Activated T-helper 1 cell treated with anti-CD3 and anti-CD28 coated beads, Interleukin-12 subunit alpha, Interleukin-12 subunit beta, Interleukin-2, Interleukin-4 antibody, amounts not matched to agents 30 ng/mL and 10 ng/mL and 1 ng/mL, durations not matched to agents 14 hours and 24 hours and 36 hours (primary cell): ENCODE data around the gene SLC9A9. TPM values are rescaled to one million over a fixed set of nuclear protein-coding genes. Genes with fewer than 3 reads are reported as not detected.
"Not testable (repeated sequence)": the region's sequence is repeated elsewhere in the genome, so short reads cannot be mapped to it uniquely, and the experiment has no call there.

Source experiments
- DNase-seq: peaks from one replicate; pipeline ENCODE4 v3.0.0; 2021; ENCODE audit warnings: low spot score
- H3K27ac Mint-ChIP-seq: one replicate; pipeline ENCODE4 v1.8.0; 2021; ENCODE audit warnings: mild to moderate bottlenecking, mixed read lengths
- H3K27me3 Mint-ChIP-seq: one replicate; pipeline ENCODE4 v1.8.0; 2022; ENCODE audit warnings: mild to moderate bottlenecking, moderate library complexity, mixed read lengths; ENCODE audit not compliant: insufficient read depth
- H3K36me3 Mint-ChIP-seq: one replicate; pipeline ENCODE4 v1.8.0; 2021; ENCODE audit warnings: low read depth, mixed read lengths
- H3K4me1 Mint-ChIP-seq: one replicate; pipeline ENCODE4 v1.8.0; 2021; ENCODE audit warnings: low read depth, mixed read lengths
- H3K4me3 Mint-ChIP-seq: one replicate; pipeline ENCODE4 v1.8.0; 2021; ENCODE audit warnings: mild to moderate bottlenecking, moderate library complexity, mixed read lengths
- H3K9me3 Mint-ChIP-seq: one replicate; pipeline ENCODE4 v1.8.0; 2021; ENCODE audit warnings: mixed read lengths
- intact Hi-C: fragments of 100-400 bp; cut with micrococcal nuclease; formaldehyde crosslinking; loops from one replicate; pipeline ENCODE4 v1.15.1; 2024
- total RNA-seq: library from RNA; stranded (reverse); gene quantifications from 2 replicates; pipeline ENCODE4 v1.2.3, GENCODE V29; 2022

The SLC9A9 gene
- total RNA-seq, 1 donor from 2014 or later: 0.88 TPM

- no peak overlapping the region for H3K27ac Mint-ChIP-seq
- no peaks in the 10 kb centered on the region for H3K9me3 Mint-ChIP-seq
- H3K4me3 Mint-ChIP-seq: no peak overlapping the region
- no peaks in the 10 kb centered on the region for H3K27me3 Mint-ChIP-seq
- no peaks in the 10 kb centered on the region for H3K36me3 Mint-ChIP-seq
- intact Hi-C loops: no loop called here
- H3K4me1 Mint-ChIP-seq: no peaks in the 10 kb centered on the region
- DNase-seq: no peak
Observed at GRCh38 chr3:143727391-143727790, 120.9 kb downstream of the SLC9A9 start.

GRCh38 chr3:143726727-143727126 is 121.5 kb downstream of the SLC9A9 start:
- Mint-ChIP-seq H3K4me3 (no peak overlapping the region), H3K36me3 (no peaks in the 10 kb centered on the region), H3K4me1 (no peaks in the 10 kb centered on the region), H3K27me3 (no peaks in the 10 kb centered on the region), H3K27ac (no peak overlapping the region), H3K9me3 (no peaks in the 10 kb centered on the region)
- intact Hi-C loops: no loop called here
- DNase-seq: no peak

- H3K4me1 Mint-ChIP-seq: no peaks in the 10 kb centered on the region
- H3K27ac Mint-ChIP-seq: no peak overlapping the region
- H3K4me3 Mint-ChIP-seq: no peak overlapping the region
- no peaks in the 10 kb centered on the region for H3K27me3 Mint-ChIP-seq
- H3K36me3 Mint-ChIP-seq: no peaks in the 10 kb centered on the region
- no peak for DNase-seq
- intact Hi-C loops: no loop called here
- no peaks in the 10 kb centered on the region for H3K9me3 Mint-ChIP-seq
Observed at GRCh38 chr3:143720381-143720780, 127.9 kb downstream of the SLC9A9 start.

- Mint-ChIP-seq H3K36me3 (no peaks in the 10 kb centered on the region), H3K4me1 (no peaks in the 10 kb centered on the region), H3K27ac (no peak overlapping the region), H3K9me3 (no peaks in the 10 kb centered on the region), H3K4me3 (no peak overlapping the region), H3K27me3 (peaks cover 2% of the 10 kb centered on the region)
- DNase-seq: no peak
- intact Hi-C loops: no loop called here
Observed at GRCh38 chr3:143718463-143718862, 129.8 kb downstream of the SLC9A9 start.

GRCh38 chr3:143716731-143717130 is 131.5 kb downstream of the SLC9A9 start:
- no peak overlapping the region for H3K4me3 Mint-ChIP-seq
- H3K27me3 Mint-ChIP-seq: peaks cover 2% of the 10 kb centered on the region

GRCh38 chr3:143712522-143712921 is 135.7 kb downstream of the SLC9A9 start:
- no peaks in the 10 kb centered on the region for H3K4me1 Mint-ChIP-seq
- no peak overlapping the region for H3K4me3 Mint-ChIP-seq
- H3K27ac Mint-ChIP-seq: no peak overlapping the region
- peaks cover 2% of the 10 kb centered on the region for H3K27me3 Mint-ChIP-seq
- intact Hi-C loops: no loop called here
- no peaks in the 10 kb centered on the region for H3K9me3 Mint-ChIP-seq
- DNase-seq: no peak
- no peaks in the 10 kb centered on the region for H3K36me3 Mint-ChIP-seq

More at GRCh38 chr3:143716731-143717130, 131.5 kb downstream of the SLC9A9 start:
- Mint-ChIP-seq H3K27ac (no peak overlapping the region), H3K4me1 (no peaks in the 10 kb centered on the region), H3K36me3 (no peaks in the 10 kb centered on the region), H3K9me3 (no peaks in the 10 kb centered on the region)
- intact Hi-C loops: no loop called here
- no peak for DNase-seq

GRCh38 chr3:143707848-143708247 is 140.4 kb downstream of the SLC9A9 start:
- no peak for DNase-seq
- H3K27ac Mint-ChIP-seq: no peak overlapping the region
- no peaks in the 10 kb centered on the region for H3K27me3 Mint-ChIP-seq
- H3K4me1 Mint-ChIP-seq: no peaks in the 10 kb centered on the region
- no peaks in the 10 kb centered on the region for H3K9me3 Mint-ChIP-seq
- no peaks in the 10 kb centered on the region for H3K36me3 Mint-ChIP-seq
- intact Hi-C loops: no loop called here
- H3K4me3 Mint-ChIP-seq: no peak overlapping the region

GRCh38 chr3:143700431-143700975 is 147.8 kb downstream of the SLC9A9 start:
- Mint-ChIP-seq H3K4me1 (no peaks in the 10 kb centered on the region), H3K36me3 (no peaks in the 10 kb centered on the region)

GRCh38 chr3:143699424-143699823 is 148.8 kb downstream of the SLC9A9 start:
- no peak for DNase-seq
- no peaks in the 10 kb centered on the region for H3K36me3 Mint-ChIP-seq
- H3K4me3 Mint-ChIP-seq: no peak overlapping the region
- intact Hi-C loops: no loop called here
- H3K9me3 Mint-ChIP-seq: no peaks in the 10 kb centered on the region
- H3K27ac Mint-ChIP-seq: no peak overlapping the region
- peaks cover 4% of the 10 kb centered on the region for H3K27me3 Mint-ChIP-seq
- no peaks in the 10 kb centered on the region for H3K4me1 Mint-ChIP-seq

More at GRCh38 chr3:143700431-143700975, 147.8 kb downstream of the SLC9A9 start:
- Mint-ChIP-seq H3K27ac (no peak overlapping the region), H3K27me3 (peaks cover under 1% of the 10 kb centered on the region), H3K9me3 (no peaks in the 10 kb centered on the region), H3K4me3 (no peak overlapping the region)
- DNase-seq: no peak
- intact Hi-C loops: no loop called here

- H3K27me3 Mint-ChIP-seq: peaks cover 4% of the 10 kb centered on the region
- intact Hi-C loops: no loop called here
Observed at GRCh38 chr3:143698682-143699303, 149.5 kb downstream of the SLC9A9 start.

GRCh38 chr3:143697975-143698374 is 150.3 kb downstream of the SLC9A9 start:
- intact Hi-C loops: no loop called here
- H3K4me1 Mint-ChIP-seq: no peaks in the 10 kb centered on the region
- H3K27me3 Mint-ChIP-seq: peaks cover 4% of the 10 kb centered on the region

More at GRCh38 chr3:143698682-143699303, 149.5 kb downstream of the SLC9A9 start:
- Mint-ChIP-seq H3K27ac (no peak overlapping the region), H3K9me3 (no peaks in the 10 kb centered on the region), H3K36me3 (no peaks in the 10 kb centered on the region), H3K4me1 (no peaks in the 10 kb centered on the region), H3K4me3 (no peak overlapping the region)
- no peak for DNase-seq

GRCh38 chr3:143695333-143695732 is 152.9 kb downstream of the SLC9A9 start:
- intact Hi-C loops, H3K4me3 Mint-ChIP-seq, H3K4me1 Mint-ChIP-seq, H3K27ac Mint-ChIP-seq, H3K36me3 Mint-ChIP-seq, DNase-seq, H3K9me3 Mint-ChIP-seq, H3K27me3 Mint-ChIP-seq: not testable (repeated sequence)

More at GRCh38 chr3:143697975-143698374, 150.3 kb downstream of the SLC9A9 start:
- Mint-ChIP-seq H3K4me3 (no peak overlapping the region), H3K9me3 (no peaks in the 10 kb centered on the region), H3K27ac (no peak overlapping the region), H3K36me3 (no peaks in the 10 kb centered on the region)
- DNase-seq: no peak

- Mint-ChIP-seq H3K9me3 (no peaks in the 10 kb centered on the region), H3K27ac (no peak overlapping the region), H3K36me3 (no peaks in the 10 kb centered on the region), H3K27me3 (peaks cover 4% of the 10 kb centered on the region), H3K4me3 (no peak overlapping the region), H3K4me1 (no peaks in the 10 kb centered on the region)
- intact Hi-C loops: no loop called here
- DNase-seq: no peak
Observed at GRCh38 chr3:143693506-143693905, 154.8 kb downstream of the SLC9A9 start.
